ENCODE results near the gene TPM1. TPM values are rescaled to one million over a fixed set of nuclear protein-coding genes. Genes with fewer than 3 reads are reported as not detected.

The TPM1 gene
- total RNA-seq, 1 donor from 2014 or later = 10.6 TPM

DNA sequence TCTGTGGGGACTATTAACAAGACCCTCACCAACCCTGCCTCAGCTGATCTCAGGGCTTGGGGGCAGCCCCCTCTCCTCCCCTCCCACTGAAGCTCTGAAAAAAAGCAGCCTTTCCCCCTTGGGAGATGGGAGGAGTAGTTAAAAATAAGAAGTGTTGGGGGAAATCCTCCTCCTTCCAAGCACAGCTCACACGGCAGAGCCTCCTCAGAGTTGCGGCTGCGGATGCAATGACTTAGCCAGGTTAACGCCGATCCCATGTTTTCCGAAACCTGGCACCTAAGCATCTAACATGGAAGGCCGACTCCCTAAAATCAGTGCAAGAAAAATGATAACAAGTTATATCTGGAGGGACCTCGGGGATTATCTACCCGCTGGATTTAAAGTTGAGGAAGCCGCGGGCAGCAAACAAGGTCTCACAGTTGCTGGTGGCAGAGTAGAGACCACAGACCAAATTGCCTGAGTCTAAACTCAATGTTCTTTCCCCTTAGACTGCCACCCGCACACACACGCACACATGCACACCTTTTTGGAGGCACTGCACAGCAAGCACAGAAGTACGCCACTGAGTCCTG, 1.1 kb upstream of the TPM1 start:
- Mint-ChIP-seq H3K4me1 (peaks cover 4% of the 10 kb centered on the region), H3K9me3 (no peaks in the 10 kb centered on the region), H3K36me3 (ENCODE audit: low read depth) (no peaks in the 10 kb centered on the region), H3K4me3 (peak overlapping the region; percentile 35), H3K27me3 (peaks cover 75% of the 10 kb centered on the region), H3K27ac (no peak overlapping the region)
- intact Hi-C loops (cut with micrococcal nuclease) = no loop called here
- no peak for DNase-seq

DNA sequence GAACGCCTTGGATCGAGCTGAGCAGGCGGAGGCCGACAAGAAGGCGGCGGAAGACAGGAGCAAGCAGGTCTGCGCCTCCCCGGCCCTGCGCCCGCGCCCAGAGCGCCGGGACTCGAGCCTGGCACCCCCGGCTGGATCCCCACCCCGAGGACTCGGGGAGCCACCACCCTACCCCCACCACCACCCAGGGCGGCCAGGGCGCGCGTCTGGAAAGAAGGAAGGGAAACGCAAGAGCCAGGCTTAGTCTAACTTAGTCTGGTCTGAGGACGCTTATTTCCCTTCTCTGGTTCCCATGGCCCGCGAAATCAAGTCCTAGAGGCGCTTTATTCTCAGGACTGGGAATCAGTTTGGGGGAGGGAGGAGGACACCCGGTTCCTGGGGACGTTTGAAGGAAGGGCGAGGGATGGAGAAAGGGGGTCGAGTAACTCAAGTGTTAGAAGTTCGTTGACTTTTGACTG, 359 bp downstream of the TPM1 start:
- H3K4me1 Mint-ChIP-seq = peaks cover 8% of the 10 kb centered on the region
- peaks cover 81% of the 10 kb centered on the region for H3K27me3 Mint-ChIP-seq
- DNase-seq = no peak
- no peak overlapping the region for H3K27ac Mint-ChIP-seq
- no peaks in the 10 kb centered on the region for H3K36me3 Mint-ChIP-seq (ENCODE audit: low read depth)
- no peaks in the 10 kb centered on the region for H3K9me3 Mint-ChIP-seq
- intact Hi-C loops (cut with micrococcal nuclease) = no loop called here
- H3K4me3 Mint-ChIP-seq = peak overlapping the region; percentile 73

DNA sequence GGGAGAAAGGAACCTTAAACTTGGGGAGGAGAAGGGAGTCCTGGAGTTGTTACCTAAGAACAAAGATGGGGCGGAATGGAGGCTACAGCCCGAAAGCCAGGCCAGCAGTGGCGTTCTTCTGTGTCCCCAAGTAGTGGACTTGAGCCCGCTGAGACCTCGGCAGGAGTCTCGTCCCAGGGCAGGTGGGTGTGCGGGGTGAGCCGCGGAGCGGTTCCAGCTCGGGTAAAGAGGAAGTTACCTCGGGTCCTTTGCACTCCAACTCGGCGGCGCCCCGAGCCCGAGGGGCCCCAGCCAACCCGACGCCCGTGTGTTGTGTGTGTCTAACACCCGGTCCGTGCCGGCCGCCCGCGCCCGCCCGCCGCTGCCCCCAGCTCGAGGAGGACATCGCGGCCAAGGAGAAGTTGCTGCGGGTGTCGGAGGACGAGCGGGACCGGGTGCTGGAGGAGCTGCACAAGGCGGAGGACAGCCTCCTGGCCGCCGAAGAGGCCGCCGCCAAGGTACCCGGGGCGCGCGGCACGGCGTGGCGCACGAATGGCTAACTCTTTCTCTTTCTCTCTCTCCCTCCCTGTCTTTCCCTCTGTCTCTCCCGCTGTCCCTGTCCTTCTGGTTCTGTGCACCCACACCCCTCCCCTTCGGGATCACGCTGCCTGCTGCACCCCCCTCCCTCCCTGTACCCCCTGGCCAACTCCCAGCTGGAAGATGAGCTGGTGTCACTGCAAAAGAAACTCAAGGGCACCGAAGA, 959 bp downstream of the TPM1 start:
- intact Hi-C loops (cut with micrococcal nuclease) = no loop called here
- Mint-ChIP-seq H3K27ac (no peak overlapping the region), H3K4me3 (peak overlapping the region; percentile 73), H3K9me3 (no peaks in the 10 kb centered on the region), H3K36me3 (ENCODE audit: low read depth) (no peaks in the 10 kb centered on the region), H3K4me1 (peaks cover 9% of the 10 kb centered on the region), H3K27me3 (peaks cover 78% of the 10 kb centered on the region)
- peak; percentile 62 for DNase-seq

DNA sequence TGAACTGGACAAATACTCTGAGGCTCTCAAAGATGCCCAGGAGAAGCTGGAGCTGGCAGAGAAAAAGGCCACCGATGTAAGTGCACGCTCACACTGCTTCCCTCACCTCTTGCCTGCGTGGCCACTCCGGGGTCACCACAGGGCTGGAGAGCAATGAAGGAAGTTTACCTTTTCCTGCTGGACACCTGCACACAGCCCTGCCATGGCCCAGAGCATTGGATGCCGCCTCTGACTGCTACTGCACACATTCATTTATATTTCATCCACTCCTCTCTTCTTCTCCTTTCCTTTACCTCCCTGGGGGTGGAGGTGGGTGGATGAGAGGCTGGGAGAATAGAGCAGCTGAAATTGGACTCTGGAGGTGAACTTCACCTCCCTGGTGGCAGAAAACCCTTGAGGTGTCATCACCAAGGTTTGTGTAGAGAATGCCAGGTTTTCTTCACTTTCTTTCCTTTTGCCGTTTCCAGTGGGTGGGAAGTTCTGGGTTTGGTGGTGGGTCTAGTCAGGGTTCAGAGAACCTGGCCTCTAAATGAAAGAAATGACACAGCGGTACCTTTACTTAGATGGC, 1.6 kb downstream of the TPM1 start:
- no peaks in the 10 kb centered on the region for H3K9me3 Mint-ChIP-seq
- DNase-seq = no peak
- intact Hi-C loops (cut with micrococcal nuclease) = no loop called here
- no peaks in the 10 kb centered on the region for H3K36me3 Mint-ChIP-seq (ENCODE audit: low read depth)
- H3K4me3 Mint-ChIP-seq = no peak overlapping the region
- peaks cover 13% of the 10 kb centered on the region for H3K4me1 Mint-ChIP-seq
- H3K27ac Mint-ChIP-seq = no peak overlapping the region
- peaks cover 76% of the 10 kb centered on the region for H3K27me3 Mint-ChIP-seq

DNA sequence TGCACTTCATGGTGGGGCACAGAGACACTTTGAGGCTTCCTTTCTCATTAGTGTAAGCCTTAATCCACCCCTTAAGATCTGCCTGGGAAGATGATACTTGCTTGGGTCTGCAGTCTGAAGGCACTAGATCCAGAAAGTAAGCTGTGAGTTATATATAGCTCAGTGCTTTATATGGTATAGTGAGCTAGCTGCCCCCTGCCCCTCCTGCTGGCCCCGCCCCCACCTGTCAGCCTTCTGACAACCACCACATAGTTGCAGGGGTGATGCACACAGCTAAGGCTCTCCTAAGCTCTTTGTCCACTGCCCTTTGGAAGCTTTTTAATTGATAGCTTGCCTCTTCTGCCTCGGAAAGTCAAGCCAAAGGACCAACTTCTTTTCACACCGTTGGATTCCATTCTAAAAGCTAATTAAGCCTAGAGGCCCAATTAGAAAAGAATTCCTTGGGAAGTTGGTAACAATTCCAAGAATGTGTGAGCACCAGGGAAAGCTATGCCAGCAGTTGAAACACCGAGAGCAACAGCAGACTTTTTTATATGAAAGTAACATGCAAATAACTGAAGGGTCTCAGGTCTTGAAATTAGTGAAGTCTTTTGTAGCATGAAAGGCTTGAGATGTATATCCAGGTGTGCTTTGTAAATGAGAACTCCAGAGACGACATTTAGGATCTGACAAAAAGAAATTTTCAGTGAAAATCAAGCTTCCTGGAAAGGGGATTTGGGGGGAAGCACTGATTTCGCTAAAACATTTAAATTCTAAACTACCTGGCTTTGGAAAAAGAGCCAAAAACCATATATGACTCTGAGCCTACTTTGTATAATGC, 2.3 kb downstream of the TPM1 start:
- H3K36me3 Mint-ChIP-seq (ENCODE audit: low read depth) = no peaks in the 10 kb centered on the region
- no peak overlapping the region for H3K27ac Mint-ChIP-seq
- DNase-seq = no peak
- H3K27me3 Mint-ChIP-seq = peaks cover 75% of the 10 kb centered on the region
- peaks cover 19% of the 10 kb centered on the region for H3K4me1 Mint-ChIP-seq
- intact Hi-C loops (cut with micrococcal nuclease) = loop anchor here (5.0 kb wide), 1 partner anchor 232 kb away; the partner anchor contains the start of gene APH1B
- no peak overlapping the region for H3K4me3 Mint-ChIP-seq
- no peaks in the 10 kb centered on the region for H3K9me3 Mint-ChIP-seq

DNA sequence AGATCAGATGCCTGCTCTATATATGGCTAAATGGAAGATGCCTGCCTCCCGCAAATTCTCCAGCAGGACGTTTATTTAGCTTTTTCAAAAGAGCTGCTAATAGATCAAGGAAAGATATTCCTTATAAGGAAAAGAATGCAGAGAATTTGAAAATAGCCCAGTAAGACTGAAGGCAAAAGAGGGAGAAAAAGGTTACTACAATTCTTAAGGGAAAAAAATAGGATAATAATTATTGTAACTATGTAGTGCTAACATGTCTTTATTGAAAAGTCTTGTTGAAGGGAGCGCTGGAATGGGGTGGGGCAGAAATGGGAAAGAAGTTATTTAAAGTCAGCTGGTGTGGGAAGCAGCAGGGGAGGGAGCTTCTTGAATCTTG, 2.9 kb downstream of the TPM1 start:
- Mint-ChIP-seq H3K27ac (no peak overlapping the region), H3K4me1 (peaks cover 22% of the 10 kb centered on the region), H3K36me3 (ENCODE audit: low read depth) (no peaks in the 10 kb centered on the region), H3K9me3 (no peaks in the 10 kb centered on the region), H3K4me3 (no peak overlapping the region), H3K27me3 (peaks cover 69% of the 10 kb centered on the region)
- intact Hi-C loops (cut with micrococcal nuclease) = loop anchor here (5.0 kb wide), 1 partner anchor 232 kb away; the partner anchor contains the start of gene APH1B
- no peak for DNase-seq

DNA sequence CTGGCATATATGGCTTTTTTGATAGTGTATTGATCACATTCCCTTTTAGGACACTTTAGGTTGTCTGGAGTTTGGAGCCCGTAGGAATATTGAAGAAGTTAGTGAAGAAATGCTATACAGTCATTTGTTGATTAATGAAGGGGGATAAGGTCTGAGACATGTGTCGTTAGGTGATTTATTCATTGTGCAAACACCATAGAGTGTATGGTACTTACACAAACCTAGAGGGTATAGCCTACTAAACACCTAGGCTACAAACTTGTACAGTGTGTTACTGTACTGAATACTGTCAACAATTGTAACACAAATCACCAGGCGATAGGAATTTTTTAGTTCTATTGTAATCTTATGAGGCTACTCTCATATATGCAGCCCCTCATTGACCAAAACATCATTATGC, 3.3 kb downstream of the TPM1 start:
- H3K36me3 Mint-ChIP-seq (ENCODE audit: low read depth) = no peaks in the 10 kb centered on the region
- DNase-seq = no peak
- intact Hi-C loops (cut with micrococcal nuclease) = loop anchor here (5.0 kb wide), 1 partner anchor 231 kb away; the partner anchor contains the start of gene APH1B
- H3K4me1 Mint-ChIP-seq = peaks cover 22% of the 10 kb centered on the region
- no peaks in the 10 kb centered on the region for H3K9me3 Mint-ChIP-seq
- H3K4me3 Mint-ChIP-seq = no peak overlapping the region
- H3K27ac Mint-ChIP-seq = no peak overlapping the region
- peaks cover 66% of the 10 kb centered on the region for H3K27me3 Mint-ChIP-seq

DNA sequence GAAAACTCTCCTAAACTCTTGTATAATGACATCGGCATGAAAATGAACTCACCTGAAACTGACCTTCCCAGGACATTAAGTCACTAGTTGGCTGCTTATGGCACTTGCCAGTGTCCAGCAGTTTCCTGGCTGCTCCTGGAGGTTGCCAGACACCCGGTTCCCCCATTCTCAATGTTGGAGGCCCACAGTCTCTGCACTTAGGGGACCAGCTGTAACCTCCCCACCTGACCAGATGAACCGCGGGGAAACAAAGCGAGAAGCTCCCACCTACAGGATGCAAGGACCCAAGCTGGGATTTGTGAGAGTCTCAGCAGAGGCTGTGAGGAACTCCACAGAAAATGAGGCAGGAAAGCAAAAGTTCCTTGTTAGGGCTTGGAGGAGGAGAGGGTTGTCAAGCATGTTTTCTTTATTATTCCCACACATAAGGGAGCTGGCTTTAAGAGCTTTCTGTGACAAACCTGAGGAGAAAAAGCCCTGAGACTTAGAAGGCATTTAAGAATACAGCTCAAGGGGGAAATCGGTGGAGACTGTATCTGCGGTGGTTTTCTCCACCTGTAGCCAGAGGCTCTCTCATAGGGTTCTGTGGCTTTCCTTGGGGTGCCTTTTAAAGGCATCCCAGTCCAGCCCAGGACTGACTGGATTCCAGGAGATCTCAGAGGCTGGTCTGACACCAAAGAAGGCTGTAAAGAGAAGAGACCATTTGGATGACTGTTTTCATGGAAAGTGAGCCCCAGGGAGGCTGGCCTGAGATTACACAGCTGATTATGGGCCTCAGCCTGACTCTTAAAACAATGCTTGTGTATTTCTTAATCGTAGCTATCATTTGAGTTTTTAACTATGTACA, 4.6 kb downstream of the TPM1 start:
- Mint-ChIP-seq H3K27me3 (peaks cover 54% of the 10 kb centered on the region), H3K36me3 (ENCODE audit: low read depth) (no peaks in the 10 kb centered on the region), H3K9me3 (no peaks in the 10 kb centered on the region), H3K27ac (peak overlapping the region; percentile 40), H3K4me1 (peaks cover 25% of the 10 kb centered on the region), H3K4me3 (peak overlapping the region; percentile 81)
- intact Hi-C loops (cut with micrococcal nuclease) = loop anchor here (5.0 kb wide), 1 partner anchor 230 kb away; the partner anchor contains the start of gene APH1B
- DNase-seq = peak; percentile 58

DNA sequence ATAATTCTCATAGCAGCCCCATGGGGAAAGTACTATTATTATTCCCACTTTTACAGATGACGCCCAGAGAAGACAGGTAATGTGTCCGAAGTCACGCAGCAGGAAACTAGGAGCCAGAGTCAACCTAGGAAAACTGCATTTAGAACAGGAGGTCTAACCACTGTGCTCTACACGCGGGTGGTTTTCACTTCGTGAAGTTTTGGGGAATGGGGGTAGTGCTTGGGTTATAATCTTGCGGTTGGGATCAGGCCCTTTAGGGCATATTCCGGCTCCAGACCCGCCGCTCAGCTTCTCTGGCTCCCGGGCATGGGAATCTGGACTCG, 5.2 kb downstream of the TPM1 start:
- H3K27ac Mint-ChIP-seq = peak overlapping the region; percentile 59
- H3K4me3 Mint-ChIP-seq = peak overlapping the region; percentile 81
- H3K36me3 Mint-ChIP-seq (ENCODE audit: low read depth) = no peaks in the 10 kb centered on the region
- intact Hi-C loops (cut with micrococcal nuclease) = loop anchor here (1.0 to 5.0 kb wide), 4 partner anchors 46 to 353 kb away; partner anchors contain the start of genes APH1B and LACTB
- peaks cover 54% of the 10 kb centered on the region for H3K27me3 Mint-ChIP-seq
- H3K4me1 Mint-ChIP-seq = peaks cover 25% of the 10 kb centered on the region
- no peaks in the 10 kb centered on the region for H3K9me3 Mint-ChIP-seq
- DNase-seq = no peak

DNA sequence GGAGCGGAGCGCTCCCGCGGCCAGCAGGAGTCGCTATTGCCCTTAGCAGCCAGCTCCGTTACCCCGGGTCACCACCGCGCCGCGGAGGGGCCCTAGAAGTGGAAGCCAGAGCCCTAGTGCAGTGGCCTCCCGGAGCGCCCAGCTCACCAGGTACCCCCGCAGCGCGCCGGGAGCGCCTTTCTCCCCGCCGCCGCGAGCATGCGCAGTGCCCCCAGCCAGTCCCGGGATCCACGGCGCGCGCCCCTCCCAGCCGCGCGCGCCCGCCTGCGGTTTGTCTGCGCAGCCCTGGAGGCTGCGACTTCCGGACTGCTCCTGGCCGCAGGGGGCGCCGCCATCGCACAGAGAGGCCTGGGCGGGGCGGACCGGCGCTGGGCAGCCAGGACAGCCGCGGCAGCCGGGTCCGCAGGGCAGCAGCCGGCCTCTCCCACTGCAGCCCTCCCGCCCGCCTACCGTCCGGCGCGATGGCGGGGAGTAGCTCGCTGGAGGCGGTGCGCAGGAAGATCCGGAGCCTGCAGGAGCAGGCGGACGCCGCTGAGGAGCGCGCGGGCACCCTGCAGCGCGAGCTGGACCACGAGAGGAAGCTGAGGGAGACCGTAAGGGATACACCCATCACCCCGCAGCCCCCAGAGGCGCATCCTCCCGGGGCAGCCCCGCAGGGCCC, 5.7 kb downstream of the TPM1 start:
- Mint-ChIP-seq H3K27ac (peak overlapping the region; percentile 59), H3K36me3 (ENCODE audit: low read depth) (no peaks in the 10 kb centered on the region), H3K4me3 (peak overlapping the region; percentile 81), H3K27me3 (peaks cover 51% of the 10 kb centered on the region), H3K9me3 (no peaks in the 10 kb centered on the region), H3K4me1 (peaks cover 21% of the 10 kb centered on the region)
- intact Hi-C loops (cut with micrococcal nuclease) = loop anchor here (1.0 to 5.0 kb wide), 4 partner anchors 45 to 353 kb away; partner anchors contain the start of genes APH1B and LACTB
- peak; percentile 95 for DNase-seq

DNA sequence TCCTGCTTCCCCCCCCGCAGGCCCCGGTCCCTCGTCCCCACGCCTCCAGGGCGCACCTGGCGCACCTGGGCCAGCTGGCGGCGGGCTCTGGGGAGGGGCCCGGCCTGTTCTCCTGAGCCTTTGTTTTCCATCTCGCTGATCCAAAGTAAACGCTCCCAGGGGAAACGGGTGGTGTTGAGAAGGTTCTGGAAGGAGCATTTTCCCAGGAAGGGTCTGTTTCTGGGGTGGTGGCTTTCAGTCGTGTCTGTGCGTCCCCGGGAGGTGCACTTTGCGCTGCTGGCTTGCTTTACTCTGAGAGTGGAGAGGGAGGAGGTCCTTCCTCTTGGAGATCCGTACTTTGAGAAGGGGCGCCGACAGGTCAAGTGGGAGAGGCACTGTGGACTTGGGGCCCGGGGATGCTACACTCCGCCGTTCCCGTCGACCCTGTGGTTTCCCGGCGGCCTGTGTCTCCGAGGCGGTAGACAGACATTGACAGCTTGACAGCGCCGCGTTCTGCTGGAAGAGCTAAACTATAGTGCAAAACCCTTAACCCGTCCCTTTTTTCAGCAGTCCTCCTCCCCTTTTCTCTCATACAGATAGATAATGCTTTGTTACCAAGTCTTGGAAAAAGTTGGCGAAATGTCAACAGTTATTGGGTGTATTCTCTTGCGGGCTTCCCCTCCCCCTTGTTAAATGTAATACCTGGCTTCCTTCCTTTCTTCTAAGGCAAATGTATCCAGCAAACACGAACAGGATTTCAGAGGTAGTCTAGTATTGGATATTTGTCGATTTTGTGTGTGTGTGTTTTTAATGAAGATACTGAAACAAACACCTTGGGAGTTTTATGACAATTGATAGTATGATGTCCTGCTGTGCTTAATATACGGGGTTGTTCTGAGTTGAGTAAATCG, 6.5 kb downstream of the TPM1 start:
- peak; percentile 81 for DNase-seq
- peaks cover 44% of the 10 kb centered on the region for H3K27me3 Mint-ChIP-seq
- peak overlapping the region; percentile 81 for H3K4me3 Mint-ChIP-seq
- peaks cover 21% of the 10 kb centered on the region for H3K4me1 Mint-ChIP-seq
- H3K9me3 Mint-ChIP-seq = no peaks in the 10 kb centered on the region
- H3K27ac Mint-ChIP-seq = peak overlapping the region; percentile 69
- intact Hi-C loops (cut with micrococcal nuclease) = loop anchor here (1.0 to 5.0 kb wide), 4 partner anchors 44 to 352 kb away; partner anchors contain the start of genes APH1B and LACTB
- no peaks in the 10 kb centered on the region for H3K36me3 Mint-ChIP-seq (ENCODE audit: low read depth)

Data from activated CD4-positive, alpha-beta T cell treated with anti-CD3 and anti-CD28 coated beads, Interleukin-2, amount 10 ng/mL, durations not matched to agents 24 days and 14 days (primary cell).